Muscle of arm (tissue), 12 donors: ENCODE measurements around the gene SETD4. TPM values are rescaled to one million over a fixed set of nuclear protein-coding genes. Genes with fewer than 3 reads are reported as not detected.
A peak's percentile ranks its signal among the peaks of the same experiment; 100 is the strongest.

ENCODE experiments used
- DNase-seq: peaks from one replicate; pipeline ENCODE4 v3.0.0-alpha.2; 2013
- polyA plus RNA-seq, 12 donors: library from polyadenylated mRNA; unstranded; fragments of 120-200 nt; gene quantifications; one replicate each; pipeline ENCODE4 v1.2.1, GENCODE V29; 2013; ENCODE audit not compliant: insufficient read length in 12 of 12

The SETD4 gene
- polyA plus RNA-seq, 12 donors: 14.9 to 28.7 (median 18.5) TPM; not detected in 1

- no peak for DNase-seq
Observed at GRCh38 chr21:36010801-36011200, 49.5 kb downstream of the SETD4 start.

GRCh38 chr21:36008505-36008904 is 51.8 kb downstream of the SETD4 start:
- DNase-seq: no peak

- DNase-seq: no peak
Observed at GRCh38 chr21:36005879-36006400, 54.4 kb downstream of the SETD4 start.

GRCh38 chr21:36005018-36005417 is 55.3 kb downstream of the SETD4 start:
- DNase-seq: no peak

GRCh38 chr21:36004441-36004840 is 55.9 kb downstream of the SETD4 start:
- DNase-seq: no peak

GRCh38 chr21:36003776-36004175 is 56.5 kb downstream of the SETD4 start:
- no peak for DNase-seq

GRCh38 chr21:35996217-35996616 is 64.1 kb downstream of the SETD4 start:
- no peak for DNase-seq

- DNase-seq: no peak
Observed at GRCh38 chr21:35995522-35996088, 64.7 kb downstream of the SETD4 start.

- DNase-seq: no peak
Observed at GRCh38 chr21:35994613-35995012, 65.7 kb downstream of the SETD4 start.

GRCh38 chr21:35993875-35994490 is 66.3 kb downstream of the SETD4 start:
- DNase-seq: no peak

GRCh38 chr21:35991131-35991530 is 69.2 kb downstream of the SETD4 start:
- DNase-seq: no peak

- DNase-seq: no peak
Observed at GRCh38 chr21:35990609-35991008, 69.7 kb downstream of the SETD4 start.

GRCh38 chr21:35989138-35989735 is 71.1 kb downstream of the SETD4 start:
- DNase-seq: peak; percentile 4

- peak; percentile 3 for DNase-seq
Observed at GRCh38 chr21:35988416-35989137, 71.7 kb downstream of the SETD4 start.

- DNase-seq: no peak
Observed at GRCh38 chr21:35987475-35987874, 72.9 kb downstream of the SETD4 start.

- no peak for DNase-seq
Observed at GRCh38 chr21:35984654-35985361, 75.5 kb downstream of the SETD4 start.

Other genes with a start within 250 kb of the SETD4 start
- gene CBR1, start 9.5 kb upstream of the SETD4 start, polyA plus RNA-seq: 10 to 100 TPM in 11 of 12 donors, not detected in 1; 11.4 to 24.2 (median 20.7) TPM
- gene CBR3, start 74.6 kb upstream of the SETD4 start, polyA plus RNA-seq: 1 to 10 TPM in 10 of 12 donors, not detected in 2; 2.0 to 3.6 (median 2.5) TPM
- 10 to 100 TPM in 1 of 12 donors, 1 to 10 TPM in 10, not detected in 1; 5.5 to 23.8 (median 6.6) TPM for gene DOP1B, start 96.3 kb upstream of the SETD4 start, polyA plus RNA-seq